Activated CD4-positive, alpha-beta T cell treated with anti-CD3 and anti-CD28 coated beads for 36 hours (primary cell): ENCODE results near the gene ALX3. TPM values are rescaled to one million over a fixed set of nuclear protein-coding genes. Genes with fewer than 3 reads are reported as not detected.
A peak's percentile ranks its signal among the peaks of the same experiment; 100 is the strongest.

Experiments used
- ATAC-seq: fragments of 200-7000 bp; cut with Tn5 transposase; one replicate; pipeline ENCODE4 v1.10.0; 2021; ENCODE audit warnings: mild to moderate bottlenecking, moderate library complexity
- CTCF ChIA-PET: fragments of 350-600 bp; sonication (Branson Sonifier 250); formaldehyde crosslinking; loops from one replicate; lab custom pipeline; 2021; ENCODE audit warnings: antibody characterized with exemption; lab: Charles Lee
- POLR2A ChIA-PET: fragments of 350-600 bp; sonication (Branson Sonifier 250); formaldehyde crosslinking; loops from one replicate; lab custom pipeline; 2021; ENCODE audit warnings: antibody characterized with exemption, inconsistent platforms; lab: Charles Lee
- DNase-seq: peaks from one replicate; pipeline ENCODE4 v3.0.0-alpha.2; 2020
- H3K27ac Mint-ChIP-seq: one replicate; pipeline ENCODE4 v1.8.0; 2021; ENCODE audit warnings: mixed read lengths
- H3K27me3 Mint-ChIP-seq: one replicate; pipeline ENCODE4 v1.8.0; 2021; ENCODE audit warnings: mixed read lengths
- H3K36me3 Mint-ChIP-seq: one replicate; pipeline ENCODE4 v1.8.0; 2021; ENCODE audit warnings: low read depth, mixed read lengths
- H3K4me1 Mint-ChIP-seq: one replicate; pipeline ENCODE4 v1.8.0; 2021; ENCODE audit warnings: mixed read lengths
- H3K4me3 Mint-ChIP-seq: one replicate; pipeline ENCODE4 v1.8.0; 2021; ENCODE audit warnings: mild to moderate bottlenecking, moderate library complexity, mixed read lengths
- H3K9me3 Mint-ChIP-seq: one replicate; pipeline ENCODE4 v1.8.0; 2021; ENCODE audit warnings: low read depth, mixed read lengths
- intact Hi-C, 2 experiments: fragments of 100-400 bp; cut with DNase I in 1 of 2; cut with micrococcal nuclease in 1 of 2; formaldehyde crosslinking; loops; one replicate each; pipeline versions ENCODE4 v1.14.2 to v1.15.1; 2022 to 2024; cut with DNase I, micrococcal nuclease
- total RNA-seq, 2 experiments: library from RNA; stranded (reverse); gene quantifications; one replicate each; pipeline ENCODE4 v1.2.3, GENCODE V29; 2021

Gene ALX3
- total RNA-seq: not detected

DNA sequence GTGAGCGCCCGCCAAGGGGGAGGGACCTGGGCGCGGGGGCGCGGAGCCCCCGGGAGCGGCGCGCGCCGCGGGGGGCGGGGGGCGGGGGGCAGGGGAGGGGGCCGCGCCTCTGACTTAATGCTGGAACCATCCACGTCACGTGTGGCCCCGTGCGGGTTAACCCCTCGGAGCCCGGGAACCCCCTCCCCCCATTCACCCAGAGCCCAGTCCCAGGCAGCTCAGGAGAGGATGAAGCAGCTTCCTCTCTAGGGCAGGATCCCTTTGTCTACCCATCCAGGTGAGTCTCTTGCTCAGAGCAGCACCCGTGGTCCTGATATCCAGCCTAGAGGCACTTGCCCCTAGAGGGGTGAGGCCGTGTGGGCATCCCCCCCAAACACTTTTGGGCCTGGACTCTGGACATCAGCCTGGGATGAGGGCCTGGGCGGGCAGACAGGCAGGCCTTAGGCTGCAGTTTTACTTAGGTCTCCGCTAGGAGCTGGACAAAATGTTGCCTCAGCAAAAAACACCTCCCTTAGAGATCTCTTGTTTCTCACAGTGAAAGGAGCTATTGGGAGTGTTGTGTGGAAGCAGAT is at the start of gene ALX3:
TSS of gene ALX3 (minus strand) at position 2 of the 572 bp plus-strand sequence. CDS start 60 bp downstream, outside the sequence.
- Mint-ChIP-seq H3K4me1 (peaks cover 17% of the 10 kb centered on the region), H3K27ac (no peak within 1 kb of the TSS), H3K4me3 (no peak within 1 kb of the TSS), H3K9me3 (no peaks in the 10 kb centered on the region), H3K27me3 (peaks cover 62% of the 10 kb centered on the region), H3K36me3 (no peaks in the 10 kb centered on the region)
- ATAC-seq: no peak
- POLR2A ChIA-PET: interaction anchor here (0.9 kb wide), 1 partner anchor 12 kb away, joined by 3 read pairs; no protein-coding TSS in a partner anchor
- CTCF ChIA-PET: interaction anchor here (0.6 to 3.8 kb wide), 7 partner anchors 10 to 179 kb away, joined by 3 to 36 read pairs (median 3); no protein-coding TSS in a partner anchor
- no peak for DNase-seq
- intact Hi-C loops: no loop called here

DNA sequence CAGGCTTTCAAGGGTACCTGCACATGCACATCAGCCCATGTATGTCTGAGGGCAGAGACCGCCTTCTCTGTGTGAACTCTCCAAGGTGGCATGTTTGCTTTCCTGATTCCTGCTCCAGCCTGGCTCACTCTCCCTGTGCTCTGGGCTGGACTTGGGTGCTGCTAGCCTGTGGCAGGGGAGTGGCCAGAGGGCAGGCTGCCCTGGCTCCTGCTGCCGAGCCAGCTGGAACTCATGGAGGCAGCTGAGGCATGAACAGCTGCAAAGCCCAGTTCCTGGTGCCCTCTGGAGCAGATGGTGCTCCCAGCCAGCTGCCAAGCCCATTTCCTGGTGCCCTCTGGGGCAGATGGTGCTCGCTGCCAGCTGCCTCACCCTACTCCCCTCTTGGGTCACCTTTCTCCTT is 49.4 kb upstream of the ALX3 start:
- H3K27ac Mint-ChIP-seq: no peak overlapping the region
- POLR2A ChIA-PET: no interaction called here
- H3K36me3 Mint-ChIP-seq: no peaks in the 10 kb centered on the region
- peaks cover 6% of the 10 kb centered on the region for H3K9me3 Mint-ChIP-seq
- ATAC-seq (no peak), DNase-seq (no peak)
- no peak overlapping the region for H3K4me3 Mint-ChIP-seq
- H3K4me1 Mint-ChIP-seq: peaks cover 5% of the 10 kb centered on the region
- intact Hi-C loops: no loop called here
- peaks cover 14% of the 10 kb centered on the region for H3K27me3 Mint-ChIP-seq
- CTCF ChIA-PET: no interaction called here

DNA sequence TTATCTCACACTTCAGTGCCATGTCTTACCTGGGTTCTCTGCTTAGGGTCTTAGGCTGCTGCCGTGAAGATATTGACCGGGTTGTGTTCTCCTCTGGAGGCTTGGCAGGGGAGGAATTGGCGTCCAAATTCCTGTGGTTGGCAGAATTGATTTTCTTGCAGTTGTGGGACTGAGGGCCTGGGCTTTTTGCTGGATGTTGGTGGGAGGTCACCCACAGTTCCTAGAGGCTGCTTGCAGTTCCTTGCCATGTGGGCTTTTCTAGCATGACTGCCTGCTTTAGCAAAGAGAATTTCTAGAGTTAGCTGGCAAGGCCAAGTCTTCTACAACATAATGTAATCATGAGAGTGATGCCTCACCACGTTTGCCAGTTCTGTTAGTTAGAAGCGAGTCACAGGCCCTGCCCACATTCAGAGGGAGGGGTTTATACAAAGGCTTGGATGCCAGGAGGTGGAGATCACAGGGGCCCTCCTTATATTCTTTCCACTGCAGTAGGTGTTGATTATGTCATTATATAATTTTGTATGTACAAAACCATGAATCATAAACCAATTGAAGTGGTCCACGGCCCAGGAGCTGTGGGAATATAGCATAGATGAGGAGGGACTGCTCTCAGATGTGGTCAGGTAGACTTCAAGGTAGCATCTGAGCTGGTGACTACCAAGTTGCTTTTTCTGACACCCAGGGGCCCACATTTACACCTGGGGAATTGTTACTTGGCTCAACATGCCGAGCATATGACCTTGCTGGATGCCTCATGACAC is 48.3 kb upstream of the ALX3 start:
- Mint-ChIP-seq H3K27ac (no peak overlapping the region), H3K4me1 (peaks cover 5% of the 10 kb centered on the region), H3K36me3 (no peaks in the 10 kb centered on the region), H3K9me3 (peaks cover 6% of the 10 kb centered on the region), H3K27me3 (peaks cover 12% of the 10 kb centered on the region), H3K4me3 (no peak overlapping the region)
- ATAC-seq (peak; percentile 95), DNase-seq (peak; percentile 68)
- POLR2A ChIA-PET: interaction anchor here (0.6 kb wide), 1 partner anchor 162 kb away, joined by 5 read pairs; no protein-coding TSS in a partner anchor
- intact Hi-C loops: no loop called here
- CTCF ChIA-PET: interaction anchor here (3.3 to 6.6 kb wide), 2 partner anchors 13 to 65 kb away, joined by 14 to 40 read pairs; no protein-coding TSS in a partner anchor

DNA sequence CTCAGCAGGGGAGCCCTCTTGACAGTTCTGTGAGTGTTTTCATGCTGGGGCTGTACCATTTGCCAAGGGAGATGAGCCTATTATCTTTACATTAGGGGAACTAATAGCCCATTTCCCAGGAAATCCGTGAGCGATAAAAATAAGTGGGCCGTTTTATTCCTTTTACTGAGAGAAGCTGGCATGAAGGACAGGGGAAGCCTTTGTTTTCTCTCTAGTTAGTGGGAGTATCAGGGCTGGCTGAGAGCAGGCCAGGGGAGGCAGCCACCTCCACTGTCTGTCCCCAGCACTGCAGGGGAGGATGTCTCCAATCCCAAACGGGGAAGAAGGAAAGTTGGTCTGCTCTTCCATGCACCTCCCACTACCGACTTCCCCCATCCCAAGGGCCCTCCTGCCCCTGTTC is 44.3 kb upstream of the ALX3 start:
- no peak for DNase-seq
- Mint-ChIP-seq H3K27ac (no peak overlapping the region), H3K4me3 (no peak overlapping the region), H3K9me3 (no peaks in the 10 kb centered on the region), H3K36me3 (no peaks in the 10 kb centered on the region), H3K27me3 (peaks cover 13% of the 10 kb centered on the region), H3K4me1 (peaks cover 5% of the 10 kb centered on the region)
- intact Hi-C loops: no loop called here
- ChIA-PET POLR2A (no interaction called here), CTCF (interaction anchor here (0.7 to 6.6 kb wide), 8 partner anchors 9 to 290 kb away, joined by 3 to 40 read pairs (median 4); no protein-coding TSS in a partner anchor)
- no peak for ATAC-seq

DNA sequence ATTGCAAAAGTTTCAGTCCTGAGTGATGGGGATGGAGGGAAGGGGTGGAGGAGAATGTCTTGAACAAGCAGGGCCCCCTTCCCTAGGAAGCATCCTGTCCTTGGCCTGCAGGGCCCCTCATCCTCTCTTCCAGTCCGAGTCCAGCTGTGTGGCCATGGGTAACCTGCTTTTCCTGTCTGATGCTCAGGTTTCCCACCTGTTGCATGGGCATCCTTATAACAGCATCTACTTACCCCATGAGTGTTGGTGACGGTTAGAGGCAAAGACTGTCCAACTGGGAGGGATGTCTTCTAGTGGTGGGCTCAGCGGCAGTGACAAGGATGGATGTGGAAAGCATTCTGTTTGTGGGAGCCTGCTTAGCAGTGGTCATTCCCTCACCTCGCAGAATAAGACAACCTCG is 43.7 kb upstream of the ALX3 start:
- H3K27me3 Mint-ChIP-seq: peaks cover 17% of the 10 kb centered on the region
- intact Hi-C loops: no loop called here

DNA sequence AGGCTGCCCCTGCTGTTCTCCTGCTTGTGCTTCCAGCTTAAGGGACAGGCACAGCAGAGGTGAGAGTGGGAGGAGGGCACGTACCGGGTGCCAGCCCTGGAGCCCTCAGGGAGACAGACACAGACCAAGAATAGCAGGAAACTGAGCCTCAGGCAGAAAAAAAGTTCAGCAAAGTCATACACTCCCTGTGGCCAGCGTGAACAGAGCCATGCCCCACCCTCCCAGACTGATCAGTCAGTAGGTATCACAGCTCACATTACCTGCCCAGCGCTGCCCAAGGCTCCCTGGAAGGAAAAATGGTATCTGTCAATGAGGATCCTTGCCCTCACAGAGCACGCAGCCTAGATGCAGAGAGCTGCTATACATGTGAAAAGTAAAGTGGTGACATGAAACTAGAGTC is 43.1 kb upstream of the ALX3 start:
- DNase-seq (no peak), ATAC-seq (no peak)
- peaks cover 15% of the 10 kb centered on the region for H3K27me3 Mint-ChIP-seq
- no peak overlapping the region for H3K4me3 Mint-ChIP-seq
- H3K4me1 Mint-ChIP-seq: peaks cover 1% of the 10 kb centered on the region
- intact Hi-C loops: no loop called here
- no peaks in the 10 kb centered on the region for H3K9me3 Mint-ChIP-seq
- CTCF ChIA-PET: interaction anchor here (1.1 to 6.6 kb wide), 3 partner anchors 9 to 71 kb away, joined by 3 to 40 read pairs (median 4); no protein-coding TSS in a partner anchor
- no peaks in the 10 kb centered on the region for H3K36me3 Mint-ChIP-seq
- H3K27ac Mint-ChIP-seq: no peak overlapping the region
- POLR2A ChIA-PET: no interaction called here

More for the DNA sequence above, 43.7 kb upstream of the ALX3 start:
- DNase-seq (no peak), ATAC-seq (no peak)
- CTCF ChIA-PET: interaction anchor here (0.7 to 6.6 kb wide), 5 partner anchors 10 to 72 kb away, joined by 3 to 40 read pairs (median 13); no protein-coding TSS in a partner anchor
- no peaks in the 10 kb centered on the region for H3K9me3 Mint-ChIP-seq
- no peak overlapping the region for H3K4me3 Mint-ChIP-seq
- H3K36me3 Mint-ChIP-seq: no peaks in the 10 kb centered on the region
- no peak overlapping the region for H3K27ac Mint-ChIP-seq
- POLR2A ChIA-PET: no interaction called here
- H3K4me1 Mint-ChIP-seq: peaks cover 5% of the 10 kb centered on the region

DNA sequence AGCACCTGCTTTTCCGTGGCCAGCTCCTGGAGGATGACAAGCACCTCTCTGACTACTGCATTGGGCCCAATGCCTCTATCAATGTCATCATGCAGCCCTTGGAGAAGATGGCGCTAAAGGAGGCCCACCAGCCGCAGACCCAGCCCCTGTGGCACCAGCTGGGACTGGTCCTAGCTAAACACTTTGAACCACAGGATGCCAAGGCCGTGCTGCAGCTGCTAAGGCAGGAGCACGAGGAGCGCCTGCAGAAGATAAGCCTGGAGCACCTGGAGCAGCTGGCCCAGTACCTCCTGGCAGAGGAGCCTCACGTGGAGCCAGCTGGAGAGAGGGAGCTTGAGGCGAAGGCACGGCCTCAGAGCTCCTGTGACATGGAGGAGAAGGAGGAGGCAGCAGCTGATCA is 42.2 kb upstream of the ALX3 start:
- POLR2A ChIA-PET: no interaction called here

DNA sequence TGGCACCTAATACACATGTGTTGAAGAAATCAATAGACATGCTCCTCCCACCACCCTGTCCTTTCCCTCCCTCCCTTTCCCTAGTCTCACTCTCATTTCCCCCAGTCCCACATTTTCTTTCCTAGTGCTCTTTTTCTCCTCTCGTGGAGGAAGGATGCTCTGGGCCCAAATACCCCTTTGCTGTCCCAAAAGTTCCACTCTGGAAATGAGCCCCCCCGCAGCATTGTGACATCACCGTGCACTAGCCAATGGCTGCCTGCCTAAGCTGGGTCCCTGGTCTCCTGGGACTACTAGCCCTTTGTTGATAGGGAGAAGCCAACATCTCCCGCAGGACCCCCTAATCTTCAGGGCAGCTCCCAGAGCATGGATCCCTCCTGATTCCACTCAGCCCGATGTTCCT is 41.7 kb upstream of the ALX3 start, which contains the start of gene UBL4B:
TSS of gene UBL4B (plus strand) at position 301 of the 400 bp plus-strand sequence. CDS start at position 393, 92 bp downstream.
- Mint-ChIP-seq H3K36me3 (no peaks in the 10 kb centered on the region), H3K27me3 (peaks cover 14% of the 10 kb centered on the region), H3K4me1 (no peaks in the 10 kb centered on the region), H3K9me3 (no peaks in the 10 kb centered on the region), H3K4me3 (no peak within 1 kb of the TSS), H3K27ac (no peak within 1 kb of the TSS)
- ATAC-seq (no peak), DNase-seq (no peak)
- ChIA-PET POLR2A (no interaction called here), CTCF (interaction anchor here (1.2 to 6.6 kb wide), 2 partner anchors 15 to 59 kb away, joined by 5 to 40 read pairs; no protein-coding TSS in a partner anchor)
- intact Hi-C loops: no loop called here

More for the DNA sequence above, 42.2 kb upstream of the ALX3 start:
- Mint-ChIP-seq H3K4me1 (no peaks in the 10 kb centered on the region), H3K27me3 (peaks cover 14% of the 10 kb centered on the region), H3K36me3 (no peaks in the 10 kb centered on the region), H3K4me3 (no peak overlapping the region), H3K9me3 (no peaks in the 10 kb centered on the region), H3K27ac (no peak overlapping the region)
- intact Hi-C loops: no loop called here
- ATAC-seq (no peak), DNase-seq (no peak)
- CTCF ChIA-PET: interaction anchor here (0.7 to 6.6 kb wide), 5 partner anchors 9 to 299 kb away, joined by 3 to 40 read pairs (median 5); no protein-coding TSS in a partner anchor

DNA sequence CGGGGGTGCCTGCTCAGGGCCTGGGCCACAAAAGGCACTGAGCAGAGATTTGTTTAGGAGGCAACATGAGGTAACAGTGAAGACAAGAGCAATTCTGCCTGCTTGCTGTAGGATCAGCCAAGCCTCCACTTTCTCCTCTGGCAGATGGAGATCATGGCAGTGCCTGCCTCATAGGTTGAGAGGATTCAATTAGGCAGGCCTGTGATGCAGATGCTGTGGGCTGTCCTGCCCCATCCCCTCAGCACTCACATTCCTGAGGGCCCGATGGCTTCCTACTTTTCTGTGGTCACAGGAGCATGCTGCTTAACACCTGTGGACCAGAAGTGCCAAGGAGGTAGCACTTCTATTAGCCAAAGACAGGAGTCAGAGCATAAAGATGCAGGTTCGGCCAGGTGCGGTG is 40.6 kb upstream of the ALX3 start:
- no peak overlapping the region for H3K4me3 Mint-ChIP-seq
- POLR2A ChIA-PET: no interaction called here
- CTCF ChIA-PET: interaction anchor here (1.1 kb wide), 1 partner anchor 15 kb away, joined by 3 read pairs; no protein-coding TSS in a partner anchor
- DNase-seq (no peak), ATAC-seq (no peak)
- no peaks in the 10 kb centered on the region for H3K4me1 Mint-ChIP-seq
- H3K27me3 Mint-ChIP-seq: peaks cover 8% of the 10 kb centered on the region
- no peaks in the 10 kb centered on the region for H3K36me3 Mint-ChIP-seq
- H3K9me3 Mint-ChIP-seq: no peaks in the 10 kb centered on the region
- intact Hi-C loops: no loop called here
- H3K27ac Mint-ChIP-seq: no peak overlapping the region

DNA sequence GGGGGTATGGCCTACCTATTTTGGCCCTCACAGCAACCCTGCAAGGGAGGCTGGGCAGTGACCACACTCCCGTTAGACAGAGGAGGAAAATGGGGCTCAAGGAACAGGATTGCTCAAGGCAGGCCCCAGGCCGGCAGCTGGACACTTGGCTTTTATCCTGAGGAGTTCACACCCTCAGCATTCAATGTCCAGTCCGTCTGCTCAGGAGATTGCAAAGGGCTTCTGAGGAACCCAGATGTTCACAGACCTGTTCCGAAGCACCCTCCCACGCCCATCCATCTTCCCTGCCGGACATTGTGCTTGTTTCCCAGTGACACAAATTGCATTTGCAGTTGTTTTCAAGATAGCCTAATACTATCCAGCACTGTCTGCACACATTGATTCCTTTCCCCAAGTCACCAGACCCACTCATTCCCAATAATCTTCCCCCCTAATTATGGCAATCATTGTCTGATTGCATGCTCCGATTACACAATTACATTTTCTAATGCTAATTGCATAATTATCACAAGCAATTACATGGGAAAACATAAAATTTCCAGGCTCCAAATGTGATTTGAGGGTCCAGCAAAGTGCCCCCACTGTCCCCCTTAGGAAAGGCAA is 37.5 kb upstream of the ALX3 start:
- Mint-ChIP-seq H3K36me3 (no peaks in the 10 kb centered on the region), H3K9me3 (no peaks in the 10 kb centered on the region), H3K4me1 (no peaks in the 10 kb centered on the region), H3K4me3 (no peak overlapping the region), H3K27ac (no peak overlapping the region), H3K27me3 (peaks cover 8% of the 10 kb centered on the region)
- ATAC-seq (no peak), DNase-seq (no peak)
- ChIA-PET CTCF (interaction anchor here (0.6 to 13.6 kb wide), 4 partner anchors 17 to 1494 kb away, joined by 4 to 191 read pairs (median 66); no protein-coding TSS in a partner anchor), POLR2A (no interaction called here)
- intact Hi-C loops: no loop called here
